GM12873 (cell line): ENCODE measurements around the gene NDC1.
A peak's percentile ranks its signal among the peaks of the same experiment; 100 is the strongest.

ENCODE experiments used
- CTCF ChIP-seq: IDR thresholded peaks from 2 replicates; pipeline ENCODE4 v1.5.1; 2012; ENCODE audit warnings: low read depth, mild to moderate bottlenecking, moderate library complexity, low read length, control low read depth; ENCODE audit not compliant: insufficient read depth; ENCODE audit errors: missing control alignments

Gene NDC1

GRCh38 chr1:53819387-53819786, 18.7 kb downstream of the NDC1 start:
- no peak for TF ChIP-seq CTCF

- TF ChIP-seq CTCF: peak; percentile 35
These were observed 26.7 kb downstream of the NDC1 start for GRCh38 chr1:53811414-53811851.

GRCh38 chr1:53810497-53810896, 27.6 kb downstream of the NDC1 start:
- no peak for TF ChIP-seq CTCF

- TF ChIP-seq CTCF: no peak
These were observed 28.1 kb downstream of the NDC1 start for GRCh38 chr1:53810007-53810406.

- no peak for TF ChIP-seq CTCF
These were observed 30.2 kb downstream of the NDC1 start for GRCh38 chr1:53807916-53808315.

GRCh38 chr1:53804791-53805505, 33.1 kb downstream of the NDC1 start:
- TF ChIP-seq CTCF: no peak

GRCh38 chr1:53804181-53804580, 33.9 kb downstream of the NDC1 start:
- no peak for TF ChIP-seq CTCF
